Endodermal cell (in vitro differentiated cells): Measurements from ENCODE around the gene BOC. TPM values are rescaled to one million over a fixed set of nuclear protein-coding genes. Genes with fewer than 3 reads are reported as not detected.

Experiments used
- DNase-seq: peaks from one replicate; pipeline ENCODE4 v3.0.0-alpha.2; 2017
- H3K27ac ChIP-seq: 2 replicates; pipeline ENCODE4 v1.5.1; 2013; ENCODE audit warnings: mild to moderate bottlenecking, low read depth, low read length, moderate library complexity
- H3K27me3 ChIP-seq: 2 replicates; pipeline ENCODE4 v1.6.1; 2013; ENCODE audit warnings: mild to moderate bottlenecking, low read length, moderate library complexity; ENCODE audit not compliant: insufficient read depth, control insufficient read depth, poor library complexity, severe bottlenecking
- H3K36me3 ChIP-seq: 2 replicates; pipeline ENCODE4 v1.7.0; 2013; ENCODE audit warnings: mild to moderate bottlenecking, low read length, moderate library complexity; ENCODE audit not compliant: control insufficient read depth, insufficient read depth
- H3K4me1 ChIP-seq: one replicate; pipeline ENCODE4 v1.7.0; 2013; ENCODE audit warnings: low read length; ENCODE audit not compliant: control insufficient read depth, insufficient read depth
- H3K4me3 ChIP-seq: 2 replicates; pipeline ENCODE4 v1.5.1; 2013; ENCODE audit warnings: mild to moderate bottlenecking, low read length, moderate library complexity
- H3K9ac ChIP-seq: 2 replicates; pipeline ENCODE4 v1.6.1; 2013; ENCODE audit warnings: mild to moderate bottlenecking, low read length, moderate library complexity; ENCODE audit not compliant: poor library complexity, severe bottlenecking; ENCODE audit errors: extremely low read depth
- H3K9me3 ChIP-seq: 2 replicates; pipeline ENCODE4 v1.6.1; 2013; ENCODE audit warnings: mild to moderate bottlenecking, low read length, moderate library complexity; ENCODE audit not compliant: control insufficient read depth
- H3K27ac Mint-ChIP-seq: 2 replicates; pipeline ENCODE4 v1.8.0; 2020; ENCODE audit warnings: mixed read lengths
- H3K27me3 Mint-ChIP-seq: 2 replicates; pipeline ENCODE4 v1.8.0; 2021; ENCODE audit warnings: mild to moderate bottlenecking, mixed read lengths; ENCODE audit not compliant: insufficient read depth
- H3K36me3 Mint-ChIP-seq: 2 replicates; pipeline ENCODE4 v1.8.0; 2020; ENCODE audit warnings: low read depth, mixed read lengths
- H3K4me1 Mint-ChIP-seq: 2 replicates; pipeline ENCODE4 v1.8.0; 2020; ENCODE audit warnings: mixed read lengths
- H3K4me3 Mint-ChIP-seq: 2 replicates; pipeline ENCODE4 v1.8.0; 2020; ENCODE audit warnings: mild to moderate bottlenecking, moderate library complexity, mixed read lengths
- H3K9me3 Mint-ChIP-seq: 2 replicates; pipeline ENCODE4 v1.8.0; 2020; ENCODE audit warnings: mild to moderate bottlenecking, mixed read lengths
- WGBS, 2 experiments: methylation state at CpG; one replicate each; pipeline versions ENCODE4 v1.1.5 to v1.1.7; 2013; ENCODE audit warnings: missing lambda C conversion rate in 2 of 2, mixed read lengths in 1 of 2; ENCODE audit not compliant: insufficient coverage in 1 of 2, insufficient read length in 1 of 2; 5-methylcytosine and 5-hydroxymethylcytosine counted together
- total RNA-seq, 2 donors: library from RNA; stranded (reverse); fragmentation: NEBNext Ultra II Directional in 1 of 2; extraction: Animal tissue kit (Norgen Biotek cat#: 25700) in 1 of 2; gene quantifications; 2 replicates in 1 of 2; 3 replicates in 1 of 2; pipeline ENCODE4 v1.2.1, GENCODE V29; 2021
- TF ChIP-seq, protein P1 (sequence below): fragments of 200-600 bp; sonication (generic); conservative IDR thresholded peaks from 2 replicates; pipeline ENCODE4 v1.5.0; 2021; ENCODE audit warnings: antibody characterized with exemption, mild to moderate bottlenecking

BOC gene
- total RNA-seq, 2 donors from 2014 or later, result 9.8 to 12.3 TPM

DNA sequence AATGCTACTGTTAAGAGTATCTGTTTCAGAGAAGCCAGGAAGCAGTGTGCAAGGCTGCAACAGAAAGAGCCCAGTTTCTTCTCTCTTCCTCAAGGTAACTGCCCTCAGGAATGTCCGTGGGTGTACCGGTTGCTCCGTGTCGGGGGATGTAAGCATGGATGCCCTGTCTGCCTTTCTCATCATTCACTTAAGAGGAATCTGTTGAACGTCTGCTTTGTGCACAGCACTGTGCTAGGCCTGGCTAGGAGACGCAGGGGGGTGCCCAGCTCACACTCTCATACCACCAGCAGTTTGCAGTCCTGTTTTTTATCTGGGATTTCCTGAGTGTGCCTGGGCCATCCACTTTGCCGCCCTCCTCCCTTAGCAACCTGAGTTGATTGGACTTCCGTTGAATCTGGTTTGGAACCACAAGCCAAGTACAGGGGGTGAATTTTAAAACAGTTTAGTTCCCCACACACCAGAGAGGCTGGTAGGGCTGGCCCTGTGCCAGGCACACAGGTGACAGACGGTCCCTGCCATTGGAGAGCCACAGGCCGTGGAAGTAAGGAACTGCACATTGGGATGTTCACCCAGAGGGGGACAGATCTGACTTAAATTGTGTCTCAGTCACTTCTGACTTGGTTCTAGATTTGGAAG lies 11.2 kb downstream of the BOC start:
- peaks cover 10% of the 10 kb centered on the region for H3K27me3 ChIP-seq
- no peak for DNase-seq
- no peaks in the 10 kb centered on the region for H3K9me3 ChIP-seq
- peaks cover 30% of the 10 kb centered on the region for H3K4me1 Mint-ChIP-seq
- peaks cover 6% of the 10 kb centered on the region for H3K36me3 Mint-ChIP-seq
- H3K4me3 Mint-ChIP-seq, result no peak overlapping the region
- peaks cover 6% of the 10 kb centered on the region for H3K4me1 ChIP-seq
- H3K9ac ChIP-seq, result no peak overlapping the region
- H3K27me3 Mint-ChIP-seq, result peaks cover 11% of the 10 kb centered on the region
- H3K36me3 ChIP-seq, result no peaks in the 10 kb centered on the region
- no peaks in the 10 kb centered on the region for H3K9me3 Mint-ChIP-seq
- WGBS, 2 experiments, result 78 to 88% methylated on average over 8 to 10 of the region's 10 CpGs
- H3K4me3 ChIP-seq, result no peak overlapping the region
- TF ChIP-seq, protein P1, sequence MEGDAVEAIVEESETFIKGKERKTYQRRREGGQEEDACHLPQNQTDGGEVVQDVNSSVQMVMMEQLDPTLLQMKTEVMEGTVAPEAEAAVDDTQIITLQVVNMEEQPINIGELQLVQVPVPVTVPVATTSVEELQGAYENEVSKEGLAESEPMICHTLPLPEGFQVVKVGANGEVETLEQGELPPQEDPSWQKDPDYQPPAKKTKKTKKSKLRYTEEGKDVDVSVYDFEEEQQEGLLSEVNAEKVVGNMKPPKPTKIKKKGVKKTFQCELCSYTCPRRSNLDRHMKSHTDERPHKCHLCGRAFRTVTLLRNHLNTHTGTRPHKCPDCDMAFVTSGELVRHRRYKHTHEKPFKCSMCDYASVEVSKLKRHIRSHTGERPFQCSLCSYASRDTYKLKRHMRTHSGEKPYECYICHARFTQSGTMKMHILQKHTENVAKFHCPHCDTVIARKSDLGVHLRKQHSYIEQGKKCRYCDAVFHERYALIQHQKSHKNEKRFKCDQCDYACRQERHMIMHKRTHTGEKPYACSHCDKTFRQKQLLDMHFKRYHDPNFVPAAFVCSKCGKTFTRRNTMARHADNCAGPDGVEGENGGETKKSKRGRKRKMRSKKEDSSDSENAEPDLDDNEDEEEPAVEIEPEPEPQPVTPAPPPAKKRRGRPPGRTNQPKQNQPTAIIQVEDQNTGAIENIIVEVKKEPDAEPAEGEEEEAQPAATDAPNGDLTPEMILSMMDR, result no peak
- H3K27ac ChIP-seq, result peak overlapping the region; percentile 55
- H3K27ac Mint-ChIP-seq, result no peak overlapping the region

DNA sequence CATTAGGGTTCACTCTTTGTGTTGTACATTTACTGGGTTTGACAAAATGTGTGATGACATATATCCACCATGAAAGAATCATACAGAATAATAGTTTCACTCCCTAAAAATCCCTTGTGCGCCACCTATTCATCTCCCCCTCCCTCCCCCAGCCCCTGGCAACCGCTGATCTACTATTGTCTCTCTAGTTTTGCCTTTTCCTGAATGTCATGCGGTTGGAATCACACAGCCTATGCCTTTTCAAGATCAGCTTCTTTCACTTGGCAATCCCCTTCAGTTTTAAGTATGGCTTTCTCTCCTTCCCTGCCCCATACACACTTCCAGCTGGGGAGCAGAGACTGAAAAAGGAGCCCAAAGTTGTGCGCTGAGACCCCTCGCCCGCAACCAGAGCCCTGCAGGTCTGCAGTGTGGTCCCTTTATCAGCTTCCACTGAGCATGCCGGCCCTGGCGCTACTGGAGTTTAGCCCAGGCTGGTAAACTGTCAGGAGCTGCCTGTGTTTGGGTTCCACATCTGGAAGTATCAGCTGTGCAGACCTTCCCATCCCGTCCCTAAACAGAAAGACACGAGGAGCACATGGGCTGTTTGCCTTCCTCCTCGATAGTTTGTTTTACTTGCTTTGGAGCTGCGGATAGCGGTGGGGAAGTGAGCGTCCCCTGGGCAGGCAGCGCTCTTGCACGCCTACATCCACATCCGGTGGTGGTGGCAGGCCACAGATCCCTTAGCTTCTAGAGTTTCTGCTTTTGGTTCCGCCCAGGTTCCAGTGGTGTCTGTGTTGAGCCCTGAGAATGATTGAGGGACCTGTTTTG lies 12.3 kb downstream of the BOC start:
- peaks cover 10% of the 10 kb centered on the region for H3K27me3 ChIP-seq
- H3K27ac Mint-ChIP-seq, result no peak overlapping the region
- no peak overlapping the region for H3K9ac ChIP-seq
- TF ChIP-seq, protein P1, result no peak
- H3K36me3 Mint-ChIP-seq, result peaks cover under 1% of the 10 kb centered on the region
- H3K9me3 Mint-ChIP-seq, result no peaks in the 10 kb centered on the region
- H3K4me3 Mint-ChIP-seq, result no peak overlapping the region
- H3K4me1 ChIP-seq, result peaks cover 6% of the 10 kb centered on the region
- peak overlapping the region; percentile 30 for H3K27ac ChIP-seq
- no peak overlapping the region for H3K4me3 ChIP-seq
- H3K9me3 ChIP-seq, result no peaks in the 10 kb centered on the region
- peaks cover 29% of the 10 kb centered on the region for H3K4me1 Mint-ChIP-seq
- DNase-seq, result no peak
- H3K27me3 Mint-ChIP-seq, result peaks cover 11% of the 10 kb centered on the region
- 89 to 91% methylated on average over 18 of the region's 18 CpGs for WGBS, 2 experiments
- H3K36me3 ChIP-seq, result no peaks in the 10 kb centered on the region

DNA sequence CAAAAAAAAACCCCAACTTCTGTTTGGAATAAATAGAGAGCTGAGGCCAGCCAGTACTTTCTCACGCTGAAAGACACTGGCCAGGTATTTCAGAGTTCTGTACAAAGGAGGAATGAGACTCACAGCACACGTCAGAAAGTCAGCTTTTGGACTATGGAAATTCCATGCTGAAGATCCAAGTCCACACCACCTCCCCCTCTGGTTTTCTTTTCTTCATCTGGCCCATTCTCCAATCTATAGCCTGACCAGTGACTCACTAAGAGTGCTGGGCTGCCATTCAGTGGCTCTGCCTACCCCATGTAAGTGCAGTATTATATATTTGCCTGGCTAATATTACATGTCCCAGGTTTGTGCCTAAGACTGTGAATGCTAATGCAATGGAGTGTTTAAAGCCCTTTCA lies 13.9 kb downstream of the BOC start:
- Histone ChIP-seq H3K9me3 (no peaks in the 10 kb centered on the region), H3K4me1 (peaks cover 6% of the 10 kb centered on the region), H3K4me3 (no peak overlapping the region), H3K27ac (no peak overlapping the region), H3K9ac (no peak overlapping the region), H3K27me3 (peaks cover 9% of the 10 kb centered on the region), H3K36me3 (no peaks in the 10 kb centered on the region)
- H3K4me1 Mint-ChIP-seq, result peaks cover 36% of the 10 kb centered on the region
- no peak overlapping the region for H3K27ac Mint-ChIP-seq
- 90% methylated on average over 2 of the region's 2 CpGs for WGBS, 2 experiments
- TF ChIP-seq, protein P1, result no peak
- no peak for DNase-seq
- H3K36me3 Mint-ChIP-seq, result no peaks in the 10 kb centered on the region
- H3K4me3 Mint-ChIP-seq, result no peak overlapping the region
- H3K9me3 Mint-ChIP-seq, result no peaks in the 10 kb centered on the region
- H3K27me3 Mint-ChIP-seq, result peaks cover 9% of the 10 kb centered on the region
